Lower leg skin (tissue), 4 donors: Measurements from ENCODE around the gene GAB3. TPM values are rescaled to one million over a fixed set of nuclear protein-coding genes. Genes with fewer than 3 reads are reported as not detected.
"Not testable (repeated sequence)": the region's sequence is repeated elsewhere in the genome, so short reads cannot be mapped to it uniquely, and the experiment has no call there.

Source experiments
- DNase-seq, 2 donors: peaks; one replicate each; pipeline ENCODE4 v3.0.0-alpha.2; 2019; ENCODE audit warnings: low spot score in 2 of 2
- H3K4me3 ChIP-seq: fragments of 200-600 bp; sonication (generic); 2 replicates; pipeline ENCODE4 v1.5.1; 2017; ENCODE audit warnings: mild to moderate bottlenecking, low read depth; ENCODE audit not compliant: poor library complexity, severe bottlenecking
- POLR2A ChIP-seq, 2 donors: fragments of 450-650 bp; IDR thresholded peaks; one replicate each; pipeline ENCODE4 v1.6.1; 2016 to 2017; ENCODE audit warnings: antibody characterized with exemption in 2 of 2, mild to moderate bottlenecking in 1 of 2, moderate library complexity in 1 of 2
- WGBS, 2 donors: methylation state at CpG; one replicate each; pipeline ENCODE4 v1.1.5; 2018; 5-methylcytosine and 5-hydroxymethylcytosine counted together
- intact Hi-C: fragments of 100-400 bp; cut with DNase I; formaldehyde crosslinking; loops from one replicate; pipeline ENCODE4 v1.15.0; 2023; ENCODE audit warnings: low total_unique reads
- total RNA-seq, 4 donors: library from RNA; depleted of rRNA; stranded (reverse); fragments of >200 nt; gene quantifications; one replicate each; pipeline ENCODE4 v1.1.0, GENCODE V29; 2016
- TF ChIP-seq, protein P1 (sequence below), 3 donors: fragments of 450-650 bp; IDR thresholded peaks; one replicate each; pipeline ENCODE4 v1.5.1; 2016; ENCODE audit warnings: antibody characterized with exemption in 3 of 3, mild to moderate bottlenecking in 3 of 3, moderate library complexity in 2 of 3

GAB3 gene
- total RNA-seq, 4 donors from 2014 or later = 0.30 to 1.8 (median 1.4) TPM

DNA sequence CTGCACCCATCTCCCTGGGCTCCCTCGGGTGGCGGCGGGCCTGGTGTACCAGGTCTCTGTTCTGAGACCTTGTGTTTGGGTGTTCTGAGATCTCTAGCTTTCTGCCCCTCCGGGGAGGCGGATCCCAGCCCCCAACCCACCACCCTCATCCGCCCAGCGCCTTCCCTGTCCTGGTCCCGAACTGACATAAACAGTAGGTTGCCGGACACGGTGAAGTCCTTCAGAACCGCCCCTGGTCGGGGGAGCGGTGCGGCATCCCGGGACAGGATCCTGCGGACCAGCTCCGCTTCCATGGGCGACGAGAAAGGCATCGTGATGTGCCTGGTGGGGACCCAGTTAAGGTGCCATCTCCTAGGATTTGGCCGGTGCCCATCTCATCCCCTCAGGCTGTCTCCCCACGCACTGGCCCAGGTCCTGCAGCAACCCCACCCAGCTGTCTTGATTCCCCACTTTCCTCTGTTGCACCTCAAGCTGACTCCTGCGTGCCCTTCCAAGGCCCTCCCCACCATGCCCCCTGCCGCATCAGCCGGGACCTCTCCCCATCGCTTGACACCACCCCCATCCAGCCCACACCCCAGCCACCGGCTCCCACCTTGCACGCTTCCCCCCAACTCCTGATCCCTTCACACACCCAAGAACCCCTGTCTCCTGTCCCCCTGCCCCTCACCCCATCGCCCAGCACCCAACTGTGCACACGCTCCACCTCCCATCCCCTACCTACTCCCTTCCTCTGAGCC lies 98.4 kb downstream of the GAB3 start:
- 88 to 95% methylated on average over 23 to 30 of the region's 30 CpGs for WGBS, 2 donors
- H3K4me3 ChIP-seq = no peak overlapping the region
- intact Hi-C loops = no loop called here
- TF ChIP-seq POLR2A (IDR thresholded peaks at IDR 0.05) = no peak
- TF ChIP-seq, protein P1, sequence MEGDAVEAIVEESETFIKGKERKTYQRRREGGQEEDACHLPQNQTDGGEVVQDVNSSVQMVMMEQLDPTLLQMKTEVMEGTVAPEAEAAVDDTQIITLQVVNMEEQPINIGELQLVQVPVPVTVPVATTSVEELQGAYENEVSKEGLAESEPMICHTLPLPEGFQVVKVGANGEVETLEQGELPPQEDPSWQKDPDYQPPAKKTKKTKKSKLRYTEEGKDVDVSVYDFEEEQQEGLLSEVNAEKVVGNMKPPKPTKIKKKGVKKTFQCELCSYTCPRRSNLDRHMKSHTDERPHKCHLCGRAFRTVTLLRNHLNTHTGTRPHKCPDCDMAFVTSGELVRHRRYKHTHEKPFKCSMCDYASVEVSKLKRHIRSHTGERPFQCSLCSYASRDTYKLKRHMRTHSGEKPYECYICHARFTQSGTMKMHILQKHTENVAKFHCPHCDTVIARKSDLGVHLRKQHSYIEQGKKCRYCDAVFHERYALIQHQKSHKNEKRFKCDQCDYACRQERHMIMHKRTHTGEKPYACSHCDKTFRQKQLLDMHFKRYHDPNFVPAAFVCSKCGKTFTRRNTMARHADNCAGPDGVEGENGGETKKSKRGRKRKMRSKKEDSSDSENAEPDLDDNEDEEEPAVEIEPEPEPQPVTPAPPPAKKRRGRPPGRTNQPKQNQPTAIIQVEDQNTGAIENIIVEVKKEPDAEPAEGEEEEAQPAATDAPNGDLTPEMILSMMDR (IDR thresholded peaks at IDR 0.05) = no peak
- DNase-seq = peak in 1 of 2 donors; percentile 80

DNA sequence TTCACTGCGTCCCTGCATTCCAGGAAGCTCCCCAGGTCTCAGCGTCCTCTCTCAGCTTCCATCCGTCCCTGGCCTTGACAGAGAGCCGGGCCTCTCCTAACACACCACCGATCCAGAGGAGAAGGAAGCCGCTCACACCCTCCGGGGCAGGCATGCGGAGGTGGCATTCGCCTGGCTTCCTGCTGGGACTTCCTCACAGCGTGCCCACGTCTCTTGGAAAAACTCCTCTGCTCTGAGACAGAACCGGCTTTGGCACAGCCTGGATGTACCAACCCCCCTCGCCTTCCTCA lies 100.7 kb downstream of the GAB3 start:
- TF ChIP-seq POLR2A (IDR thresholded peaks at IDR 0.05) = no peak
- TF ChIP-seq, protein P1 (IDR thresholded peaks at IDR 0.05) = no peak
- intact Hi-C loops = no loop called here
- WGBS, 2 donors = 48 to 55% methylated on average over 12 to 13 of the region's 13 CpGs
- H3K4me3 ChIP-seq = no peak overlapping the region
- peak in 1 of 2 donors; percentile 82 for DNase-seq

DNA sequence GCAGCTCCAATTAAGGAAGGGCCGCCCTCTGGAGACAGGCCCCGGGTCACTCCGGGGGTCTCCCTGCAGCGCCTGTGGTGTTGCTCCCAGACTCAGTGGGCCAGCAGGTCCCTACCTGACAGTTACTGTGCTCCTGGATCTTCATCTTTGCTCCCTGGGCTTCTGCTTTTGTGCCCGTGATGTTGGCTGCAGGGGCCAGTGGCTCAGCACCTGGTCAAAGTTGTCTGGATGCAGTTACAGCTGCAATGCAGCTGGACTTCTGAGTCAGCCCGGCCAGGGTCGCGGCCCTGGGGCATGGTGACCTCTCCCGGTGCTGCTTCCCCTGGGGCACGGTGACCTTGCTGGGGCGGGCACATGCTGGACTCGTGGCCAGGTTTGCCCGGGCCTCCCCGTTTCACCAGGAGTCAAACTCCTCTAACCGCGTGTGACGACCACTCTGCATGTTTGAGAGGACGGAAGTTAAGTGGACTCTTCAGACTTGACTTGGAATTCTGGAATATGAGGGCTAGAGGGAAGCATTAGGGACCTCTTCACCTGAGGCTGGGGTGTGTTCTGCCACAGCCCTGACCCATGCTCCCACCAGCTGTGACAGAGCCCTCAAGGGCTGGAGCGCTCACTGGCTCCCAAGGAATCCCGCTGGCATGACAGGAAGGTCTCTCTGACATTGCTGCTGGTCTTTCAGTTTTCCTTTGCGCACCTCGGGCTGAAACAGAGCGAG lies 101.2 kb downstream of the GAB3 start:
- H3K4me3 ChIP-seq = no peak overlapping the region
- no peak for TF ChIP-seq POLR2A (IDR thresholded peaks at IDR 0.05)
- TF ChIP-seq, protein P1 (IDR thresholded peaks at IDR 0.05) = no peak
- WGBS, 2 donors = 71 to 73% methylated on average over 8 to 23 of the region's 23 CpGs
- intact Hi-C loops = no loop called here
- peak in 1 of 2 donors; percentile 69 for DNase-seq

DNA sequence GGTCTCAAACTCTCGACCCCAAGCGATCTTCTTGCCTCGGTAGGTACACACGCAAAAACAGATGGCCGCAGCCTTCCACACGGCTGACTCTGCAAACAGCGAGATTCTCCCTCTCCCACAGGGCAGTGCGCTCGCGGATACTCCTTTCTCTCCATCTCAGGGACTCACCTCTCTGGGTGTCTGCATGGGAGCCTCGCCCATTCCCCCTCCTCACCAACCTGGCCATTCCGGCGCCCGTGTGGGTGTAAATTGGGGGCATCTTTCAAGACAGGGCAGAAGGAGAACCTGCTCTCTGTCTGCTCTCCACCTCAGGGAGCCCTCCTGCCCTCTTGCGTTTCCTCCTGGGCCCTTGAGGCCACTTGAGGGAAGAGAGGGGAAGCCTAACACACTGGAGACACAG lies 101.9 kb downstream of the GAB3 start:
- no peak for TF ChIP-seq POLR2A (IDR thresholded peaks at IDR 0.05)
- H3K4me3 ChIP-seq = no peak overlapping the region
- 83 to 84% methylated on average over 15 of the region's 15 CpGs for WGBS, 2 donors
- intact Hi-C loops = no loop called here
- peak in 1 of 2 donors; percentile 50 for DNase-seq

DNA sequence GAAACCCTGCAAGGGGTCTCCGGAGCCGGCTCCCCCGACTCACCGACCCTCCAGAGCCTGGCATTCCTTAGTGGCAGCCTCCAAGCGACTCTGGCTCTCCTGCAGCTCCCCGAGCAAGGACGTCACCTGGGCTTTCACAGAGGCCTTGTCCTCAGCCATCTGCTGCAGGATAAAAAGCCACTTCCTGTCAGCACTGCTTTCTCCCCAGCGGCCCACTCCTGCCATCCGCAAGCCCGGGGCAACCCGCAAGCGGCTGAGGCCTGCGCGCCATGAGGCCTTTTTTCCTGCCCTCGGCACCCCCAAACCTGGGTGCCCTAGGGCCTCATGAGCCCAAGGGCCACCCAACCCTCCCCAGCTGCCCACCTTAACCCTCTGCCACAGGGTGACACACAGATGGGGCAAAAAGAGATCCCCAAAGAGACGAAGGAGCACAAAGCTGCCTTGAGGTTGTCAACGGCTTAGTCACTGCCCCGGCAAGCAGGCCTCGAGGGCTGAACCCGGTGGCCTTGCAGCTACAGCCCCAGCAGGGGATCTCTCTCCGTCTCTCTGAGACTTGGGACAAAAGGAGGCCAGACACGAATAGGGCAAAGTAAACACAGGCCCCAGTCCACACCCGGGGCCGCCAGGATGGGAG lies 105.0 kb downstream of the GAB3 start:
- WGBS, 2 donors = no CpG with 5 or more reads among the region's 24 CpGs
- H3K4me3 ChIP-seq, intact Hi-C loops, DNase-seq: not testable (repeated sequence)

DNA sequence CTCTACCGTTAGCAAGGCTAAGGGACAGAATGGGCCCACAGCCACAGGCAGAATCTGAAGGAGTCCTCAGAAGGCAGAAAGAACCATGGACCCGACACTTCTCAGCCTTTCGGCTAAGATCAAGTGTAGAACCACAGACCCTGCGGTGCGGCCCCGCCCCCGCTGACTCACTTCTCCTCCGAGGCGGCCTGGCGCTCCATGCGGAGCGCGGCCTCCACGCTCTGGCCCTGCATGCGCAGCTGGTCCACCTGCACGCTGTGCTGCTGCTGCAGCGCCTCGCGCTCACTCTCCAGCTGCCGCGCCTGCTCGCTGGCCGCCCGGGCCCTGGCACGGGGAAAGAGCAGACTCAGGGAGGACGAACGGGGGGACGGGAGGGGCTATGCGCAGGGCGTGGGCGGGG lies 107.2 kb downstream of the GAB3 start:
- no CpG with 5 or more reads among the region's 31 CpGs for WGBS, 2 donors
- DNase-seq, H3K4me3 ChIP-seq, intact Hi-C loops: not testable (repeated sequence)

DNA sequence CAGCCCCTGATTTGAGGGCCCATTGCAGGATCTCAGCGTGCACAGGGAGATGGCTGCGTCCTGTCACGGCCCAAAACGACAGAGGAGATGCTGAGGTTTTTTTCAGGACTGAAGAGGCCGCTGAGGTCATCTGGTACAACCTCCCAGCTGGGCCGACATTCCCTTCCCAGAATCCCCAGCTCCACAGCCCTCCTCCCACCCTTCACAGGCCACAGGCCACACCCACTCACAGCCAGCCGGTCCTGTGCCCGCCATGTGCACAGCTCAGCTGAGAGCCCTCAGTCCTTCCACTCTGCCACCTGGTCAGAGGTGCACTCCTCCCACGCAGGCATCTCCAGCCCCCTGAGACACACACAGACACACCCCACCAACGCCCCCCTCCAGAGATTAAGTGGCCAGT lies 109.1 kb downstream of the GAB3 start:
- intact Hi-C loops, H3K4me3 ChIP-seq, DNase-seq: not testable (repeated sequence)
- no CpG with 5 or more reads among the region's 10 CpGs for WGBS, 2 donors

DNA sequence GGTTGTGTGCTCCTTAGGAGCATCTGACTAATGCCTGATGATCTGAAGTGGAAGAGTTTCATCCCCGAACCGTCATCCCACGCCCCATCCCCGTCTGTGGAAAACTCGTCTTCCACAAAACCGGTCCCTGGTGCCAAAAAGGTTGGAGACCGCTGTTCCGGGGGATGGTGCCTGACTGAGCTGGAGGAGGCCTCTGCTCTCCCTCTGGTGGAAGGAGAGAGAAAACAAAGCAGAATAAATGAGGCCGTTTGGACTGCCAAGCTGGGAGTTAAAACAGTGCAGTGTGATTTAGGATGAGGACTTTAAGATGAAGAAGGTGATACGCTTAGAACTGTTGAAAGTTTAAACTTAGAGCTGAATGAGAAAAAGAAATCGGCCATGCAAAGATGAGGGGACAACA lies 117.2 kb downstream of the GAB3 start:
- intact Hi-C loops, DNase-seq, H3K4me3 ChIP-seq: not testable (repeated sequence)
- no CpG with 5 or more reads among the region's 11 CpGs for WGBS, 2 donors

DNA sequence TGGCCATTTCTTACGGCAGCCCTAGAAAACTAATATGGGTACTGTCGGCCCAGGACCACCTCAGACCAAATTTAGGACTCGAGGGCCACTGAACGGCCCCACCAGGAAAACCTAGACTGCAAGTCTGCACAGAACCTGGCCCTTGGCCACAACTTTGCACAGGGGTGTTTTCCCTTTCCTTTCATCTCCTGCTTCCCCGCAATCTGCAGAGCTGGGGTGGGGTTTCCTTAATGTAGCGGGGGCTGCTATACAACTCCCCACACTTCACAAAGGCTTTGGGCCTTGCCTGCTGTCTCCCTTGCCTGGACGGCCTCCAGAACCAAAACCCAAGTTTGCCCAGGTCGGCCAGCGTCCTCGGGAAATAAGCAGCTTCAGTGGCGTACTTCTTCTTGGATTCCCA lies 119.9 kb downstream of the GAB3 start:
- intact Hi-C loops, H3K4me3 ChIP-seq, DNase-seq: not testable (repeated sequence)
- no CpG with 5 or more reads among the region's 11 CpGs for WGBS, 2 donors

DNA sequence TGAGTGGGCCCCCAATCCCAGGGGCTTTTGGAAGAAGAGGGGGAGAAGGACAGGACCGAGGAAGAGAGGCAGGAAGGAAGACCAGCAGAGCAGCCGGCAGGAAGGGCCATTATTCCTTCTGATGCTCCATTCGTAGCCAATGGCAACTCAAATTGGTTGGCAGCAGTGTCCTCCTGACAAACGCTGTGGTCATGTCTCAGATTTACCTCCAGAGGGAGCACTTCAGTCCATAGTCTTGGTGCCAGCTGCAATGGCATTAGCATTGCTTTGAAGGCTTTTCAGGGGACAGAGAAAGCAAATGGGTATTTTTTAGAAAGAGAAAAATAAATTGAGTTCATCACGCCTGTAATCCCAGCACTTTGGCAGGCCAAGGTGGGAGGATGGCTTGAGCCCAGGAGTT lies 121.9 kb downstream of the GAB3 start:
- WGBS, 2 donors = no CpG with 5 or more reads among the region's 5 CpGs
- H3K4me3 ChIP-seq, intact Hi-C loops, DNase-seq: not testable (repeated sequence)
